Right lobe of liver (tissue), 4 donors: ENCODE data around the gene CORO2A.

Experiments
- CTCF ChIP-seq, 4 donors: fragments of 200-600 bp in 3 of 4; fragments of 450-650 bp in 1 of 4; IDR thresholded peaks; one replicate each; pipeline versions ENCODE4 v1.5.1 to v1.8.0; 2016 to 2022; ENCODE audit warnings: antibody characterized with exemption in 4 of 4, mild to moderate bottlenecking in 2 of 4
- POLR2A ChIP-seq: fragments of 450-650 bp; IDR thresholded peaks from one replicate; pipeline ENCODE4 v1.6.1; 2017; ENCODE audit warnings: antibody characterized with exemption, mild to moderate bottlenecking
- donor health status: DM: no; HTN: no; CAD: no.
- donor health status: DM: no; HTN: no; CAD: no.
- donor health status: DM: no; HTN: yes; CAD: no.

GRCh38 chr9:98191671-98192502, 550 bp downstream of the CORO2A start:
- TF ChIP-seq CTCF (IDR thresholded peaks at IDR 0.05) (no peak), POLR2A (no peak)
